ENCODE measurements around the gene ADPRM. TPM values are rescaled to one million over a fixed set of nuclear protein-coding genes. Genes with fewer than 3 reads are reported as not detected.

ADPRM gene
- total RNA-seq, 1 donor from 2014 or later = 17.5 TPM

Other genes with a start within 250 kb of the ADPRM start
- under 0.01 TPM for gene MYH4, start 228.0 kb upstream of the ADPRM start, total RNA-seq
- gene MYH1, start 179.1 kb upstream of the ADPRM start, total RNA-seq = not detected
- not detected for gene MYH2, start 147.9 kb upstream of the ADPRM start, total RNA-seq
- 0.41 TPM for gene MYH3, start 40.3 kb upstream of the ADPRM start, total RNA-seq
- 11.4 TPM for gene SCO1, start 61 bp upstream of the ADPRM start, total RNA-seq
- gene TMEM220, start 32.4 kb downstream of the ADPRM start, total RNA-seq = 1.2 TPM
- not detected for gene TMEM238L, start 106.5 kb downstream of the ADPRM start, total RNA-seq
- under 0.01 TPM for gene PIRT, start 140.5 kb downstream of the ADPRM start, total RNA-seq

All from frontal cortex (tissue), 1 donor.